CD8-positive, alpha-beta memory T cell (primary cell): ENCODE results near the gene CCBE1. TPM values are rescaled to one million over a fixed set of nuclear protein-coding genes. Genes with fewer than 3 reads are reported as not detected.

Experiments
- CTCF ChIA-PET: fragments of 350-600 bp; sonication (Branson Sonifier 250); formaldehyde crosslinking; loops from one replicate; lab custom pipeline; 2021; ENCODE audit warnings: antibody characterized with exemption; lab: Charles Lee
- POLR2A ChIA-PET: fragments of 350-600 bp; sonication (Branson Sonifier 250); formaldehyde crosslinking; loops from one replicate; lab custom pipeline; 2021; ENCODE audit warnings: antibody characterized with exemption; lab: Charles Lee
- DNase-seq, 5 donors: peaks; one replicate each; pipeline versions ENCODE4 v3.0.0 to v3.0.0-alpha.2; 2020 to 2022; ENCODE audit warnings: mixed read lengths in 1 of 5
- H3K27ac ChIP-seq: one replicate; pipeline ENCODE4 v1.7.0; 2013; ENCODE audit warnings: low read depth, mild to moderate bottlenecking, low read length, moderate library complexity
- H3K27me3 ChIP-seq: 2 replicates; pipeline ENCODE4 v1.7.0; 2013; ENCODE audit warnings: low read length, mild to moderate bottlenecking; ENCODE audit not compliant: insufficient read depth, poor library complexity, severe bottlenecking
- H3K36me3 ChIP-seq: 2 replicates; pipeline ENCODE4 v1.7.0; 2013; ENCODE audit warnings: mild to moderate bottlenecking, low read length, moderate library complexity; ENCODE audit not compliant: insufficient read depth
- H3K4me1 ChIP-seq: 2 replicates; pipeline ENCODE4 v1.7.0; 2013; ENCODE audit warnings: mild to moderate bottlenecking, low read length, moderate library complexity; ENCODE audit not compliant: insufficient read depth
- H3K4me3 ChIP-seq: 2 replicates; pipeline ENCODE4 v1.7.0; 2013; ENCODE audit warnings: mild to moderate bottlenecking, low read length
- H3K9me3 ChIP-seq: 2 replicates; pipeline ENCODE4 v1.7.0; 2013; ENCODE audit warnings: mild to moderate bottlenecking, low read length
- H3K27ac Mint-ChIP-seq, 8 donors: one replicate each; pipeline ENCODE4 v1.8.0; 2020 to 2021; ENCODE audit warnings: mixed read lengths in 8 of 8, mild to moderate bottlenecking in 6 of 8, inconsistent platforms in 3 of 8, moderate library complexity in 3 of 8
- H3K27me3 Mint-ChIP-seq, 2 donors: one replicate each; pipeline ENCODE4 v1.8.0; 2020 to 2021; ENCODE audit warnings: mixed read lengths in 2 of 2, mild to moderate bottlenecking in 1 of 2, moderate library complexity in 1 of 2
- H3K36me3 Mint-ChIP-seq, 3 donors: one replicate each; pipeline ENCODE4 v1.8.0; 2020 to 2021; ENCODE audit warnings: mixed read lengths in 3 of 3, inconsistent platforms in 1 of 3, mild to moderate bottlenecking in 1 of 3
- H3K4me1 Mint-ChIP-seq, 3 donors: one replicate each; pipeline ENCODE4 v1.8.0; 2020 to 2021; ENCODE audit warnings: mixed read lengths in 3 of 3, inconsistent platforms in 1 of 3, mild to moderate bottlenecking in 1 of 3
- H3K4me3 Mint-ChIP-seq, 7 donors: one replicate each; pipeline ENCODE4 v1.8.0; 2020 to 2021; ENCODE audit warnings: mixed read lengths in 7 of 7, mild to moderate bottlenecking in 6 of 7, moderate library complexity in 4 of 7, inconsistent platforms in 2 of 7
- H3K9me3 Mint-ChIP-seq, 5 donors: one replicate each; pipeline ENCODE4 v1.8.0; 2020 to 2022; ENCODE audit warnings: mixed read lengths in 5 of 5, mild to moderate bottlenecking in 3 of 5, moderate library complexity in 2 of 5, inconsistent platforms in 1 of 5
- polyA plus RNA-seq: library from polyadenylated mRNA; unstranded; fragments of 300-500 nt; fragmentation: Illumina TruSeq; gene quantifications from one replicate; pipeline ENCODE4 v1.2.3, GENCODE V29; 2021
- total RNA-seq, 2 experiments: library from RNA; stranded (reverse); gene quantifications; one replicate each; pipeline ENCODE4 v1.2.3, GENCODE V29; 2021

Gene CCBE1
- total and polyA plus RNA-seq, 3 experiments from 2014 or later, result not detected

DNA sequence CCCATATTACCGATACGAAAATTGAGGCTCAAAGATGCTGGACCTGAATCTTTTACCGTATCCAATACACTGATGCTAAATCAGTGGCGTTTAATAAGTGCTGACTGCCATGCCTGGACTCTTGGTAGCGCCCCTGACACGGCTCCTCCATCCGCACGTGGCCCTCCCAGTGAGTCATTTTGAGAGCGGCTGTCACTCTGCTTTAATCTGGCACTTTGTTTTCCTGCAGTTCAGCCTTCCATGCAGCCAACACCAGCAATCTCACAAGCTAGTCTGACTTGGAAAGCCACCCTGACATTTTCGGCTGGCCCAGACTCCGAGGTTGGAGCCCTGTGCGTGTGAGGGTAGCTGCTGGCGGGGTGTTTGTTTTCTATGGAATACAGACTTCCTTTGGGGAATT lies 183.0 kb downstream of the CCBE1 start:
- Histone ChIP-seq H3K27me3 (no peaks in the 10 kb centered on the region), H3K27ac (no peak overlapping the region), H3K4me1 (no peaks in the 10 kb centered on the region), H3K9me3 (no peaks in the 10 kb centered on the region), H3K36me3 (no peaks in the 10 kb centered on the region), H3K4me3 (no peak overlapping the region)
- no peaks in the 10 kb centered on the region for H3K4me1 Mint-ChIP-seq
- peaks cover 0 to 4% (median 2%) of the 10 kb centered on the region in 5 donors for H3K9me3 Mint-ChIP-seq
- H3K27me3 Mint-ChIP-seq, result peaks cover 12 to 20% of the 10 kb centered on the region in 2 donors
- ChIA-PET POLR2A (no interaction called here), CTCF (no interaction called here)
- H3K36me3 Mint-ChIP-seq, result peaks cover 0 to 1% (median 0%) of the 10 kb centered on the region in 3 donors
- no peak for DNase-seq
- H3K4me3 Mint-ChIP-seq, result no peak overlapping the region
- H3K27ac Mint-ChIP-seq, result no peak overlapping the region

DNA sequence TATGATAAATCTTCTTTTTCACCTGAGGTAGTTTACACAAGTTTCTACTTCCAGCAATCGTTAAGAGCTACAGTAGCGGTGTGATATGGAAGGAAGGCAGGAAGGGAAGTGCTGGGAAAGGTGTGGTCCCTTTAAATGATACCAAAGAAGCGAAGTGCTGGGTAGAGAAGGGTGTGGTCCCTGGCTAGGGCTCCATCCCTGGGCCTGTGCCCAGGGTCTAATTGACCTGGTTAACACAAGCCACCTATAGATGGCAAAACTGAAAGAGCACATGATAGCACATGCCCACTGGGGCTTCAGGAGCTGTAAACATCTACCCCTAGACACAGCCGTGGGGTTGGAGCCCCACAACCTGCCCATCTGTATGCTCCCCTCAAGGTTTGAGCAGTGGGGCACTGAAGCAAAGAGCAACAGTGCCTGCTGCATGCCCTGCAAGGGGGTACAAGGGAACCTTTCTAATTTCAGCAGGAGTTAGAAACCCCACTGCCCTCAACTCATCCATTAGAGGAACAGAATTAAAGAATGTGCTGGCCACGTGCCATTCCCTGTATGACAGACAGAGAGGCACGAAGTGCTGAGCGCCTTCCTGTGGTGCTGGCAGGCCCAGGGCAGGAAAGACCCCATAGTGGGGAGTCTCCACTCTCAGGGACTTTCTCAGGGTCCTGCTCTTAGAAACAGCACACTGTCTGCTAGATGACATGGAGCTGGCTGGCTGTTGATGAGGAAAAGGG lies 185.0 kb downstream of the CCBE1 start:
- no peaks in the 10 kb centered on the region for H3K36me3 ChIP-seq
- Mint-ChIP-seq H3K4me1 (no peaks in the 10 kb centered on the region), H3K27ac (no peak overlapping the region), H3K36me3 (peaks cover 0 to 1% (median 0%) of the 10 kb centered on the region in 3 donors), H3K9me3 (peaks cover 0 to 3% (median 2%) of the 10 kb centered on the region in 5 donors), H3K4me3 (no peak overlapping the region), H3K27me3 (peaks cover 12 to 20% of the 10 kb centered on the region in 2 donors)
- no peak overlapping the region for H3K27ac ChIP-seq
- H3K9me3 ChIP-seq, result no peaks in the 10 kb centered on the region
- H3K4me1 ChIP-seq, result no peaks in the 10 kb centered on the region
- POLR2A ChIA-PET, result no interaction called here
- no peaks in the 10 kb centered on the region for H3K27me3 ChIP-seq
- no peak for DNase-seq
- no peak overlapping the region for H3K4me3 ChIP-seq
- CTCF ChIA-PET, result no interaction called here

DNA sequence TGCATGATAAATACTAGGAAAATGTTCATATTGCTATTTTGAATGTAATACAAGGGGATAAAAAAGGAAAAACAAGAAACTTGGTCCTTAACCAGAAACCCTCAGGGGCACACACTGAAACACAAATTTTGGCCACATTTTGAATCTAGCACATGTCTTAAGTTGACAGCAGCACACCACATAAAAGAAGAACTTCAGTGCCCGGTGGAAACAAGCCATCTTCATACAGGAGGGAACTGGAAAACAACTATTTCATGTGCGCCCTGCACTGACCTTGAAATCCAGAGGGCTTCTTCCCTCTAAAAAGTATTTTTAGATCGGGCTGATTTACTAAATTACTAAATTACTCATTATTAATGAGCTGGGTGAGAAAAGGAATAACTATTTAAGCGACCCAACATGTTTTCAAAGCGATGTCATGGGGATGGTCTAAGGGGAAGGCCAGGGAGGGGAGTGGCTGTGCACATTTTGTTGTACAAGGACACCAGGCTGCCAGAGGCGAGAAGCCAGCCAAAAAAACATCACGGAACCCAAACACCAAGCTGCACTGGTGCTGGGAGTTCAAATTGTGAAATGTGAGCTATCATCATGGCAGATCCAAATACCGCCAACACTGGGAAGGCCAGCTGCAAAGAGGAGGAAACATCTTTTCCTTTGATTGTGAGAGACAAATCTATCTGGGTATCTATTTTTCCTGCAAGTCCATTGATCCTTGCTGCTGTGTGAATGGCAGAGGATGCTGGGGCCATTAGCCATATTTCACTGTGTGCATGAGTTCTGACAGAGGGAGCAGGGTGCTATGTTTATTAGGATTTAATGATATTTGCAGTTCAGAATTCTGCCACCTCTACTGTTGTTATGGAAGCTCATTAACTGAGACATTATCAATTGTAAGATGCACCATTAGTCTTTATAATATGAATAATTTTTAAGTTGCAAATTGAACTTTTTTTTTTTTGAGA lies 187.5 kb downstream of the CCBE1 start:
- ChIA-PET CTCF (no interaction called here), POLR2A (no interaction called here)
- Histone ChIP-seq H3K4me1 (no peaks in the 10 kb centered on the region), H3K4me3 (no peak overlapping the region), H3K36me3 (no peaks in the 10 kb centered on the region), H3K27me3 (no peaks in the 10 kb centered on the region), H3K27ac (no peak overlapping the region), H3K9me3 (no peaks in the 10 kb centered on the region)
- Mint-ChIP-seq H3K9me3 (peaks cover 0 to 6% (median 2%) of the 10 kb centered on the region in 5 donors), H3K27me3 (peaks cover 9 to 20% of the 10 kb centered on the region in 2 donors), H3K36me3 (peaks cover 0 to 1% (median 0%) of the 10 kb centered on the region in 3 donors), H3K27ac (no peak overlapping the region), H3K4me1 (no peaks in the 10 kb centered on the region), H3K4me3 (no peak overlapping the region)
- no peak for DNase-seq

DNA sequence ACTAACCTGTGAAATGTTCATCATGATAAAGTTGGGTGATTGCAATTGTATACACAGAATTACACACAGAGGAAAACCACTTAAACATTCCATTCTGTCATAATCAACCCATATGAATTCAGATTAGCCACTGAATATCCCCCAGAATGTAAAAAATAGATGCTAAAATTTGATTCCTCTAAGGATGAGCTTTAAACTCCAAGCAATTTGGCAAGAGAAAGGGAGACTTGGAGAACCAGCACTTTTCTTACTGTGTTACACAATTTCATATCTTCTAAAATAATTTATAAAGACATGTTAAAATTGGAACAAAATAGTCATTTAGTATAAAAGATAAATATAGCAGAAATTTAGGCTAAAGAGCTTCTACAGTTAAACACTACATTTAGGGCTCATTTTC lies 191.9 kb downstream of the CCBE1 start:
- Histone ChIP-seq H3K9me3 (no peaks in the 10 kb centered on the region), H3K27me3 (no peaks in the 10 kb centered on the region), H3K36me3 (no peaks in the 10 kb centered on the region), H3K4me3 (no peak overlapping the region), H3K27ac (no peak overlapping the region), H3K4me1 (no peaks in the 10 kb centered on the region)
- POLR2A ChIA-PET, result no interaction called here
- no peak overlapping the region for H3K27ac Mint-ChIP-seq
- H3K4me3 Mint-ChIP-seq, result no peak overlapping the region
- peaks cover 0 to 3% (median 0%) of the 10 kb centered on the region in 5 donors for H3K9me3 Mint-ChIP-seq
- peaks cover 8 to 15% of the 10 kb centered on the region in 2 donors for H3K27me3 Mint-ChIP-seq
- CTCF ChIA-PET, result no interaction called here
- no peak for DNase-seq
- H3K36me3 Mint-ChIP-seq, result no peaks in the 10 kb centered on the region
- H3K4me1 Mint-ChIP-seq, result no peaks in the 10 kb centered on the region

DNA sequence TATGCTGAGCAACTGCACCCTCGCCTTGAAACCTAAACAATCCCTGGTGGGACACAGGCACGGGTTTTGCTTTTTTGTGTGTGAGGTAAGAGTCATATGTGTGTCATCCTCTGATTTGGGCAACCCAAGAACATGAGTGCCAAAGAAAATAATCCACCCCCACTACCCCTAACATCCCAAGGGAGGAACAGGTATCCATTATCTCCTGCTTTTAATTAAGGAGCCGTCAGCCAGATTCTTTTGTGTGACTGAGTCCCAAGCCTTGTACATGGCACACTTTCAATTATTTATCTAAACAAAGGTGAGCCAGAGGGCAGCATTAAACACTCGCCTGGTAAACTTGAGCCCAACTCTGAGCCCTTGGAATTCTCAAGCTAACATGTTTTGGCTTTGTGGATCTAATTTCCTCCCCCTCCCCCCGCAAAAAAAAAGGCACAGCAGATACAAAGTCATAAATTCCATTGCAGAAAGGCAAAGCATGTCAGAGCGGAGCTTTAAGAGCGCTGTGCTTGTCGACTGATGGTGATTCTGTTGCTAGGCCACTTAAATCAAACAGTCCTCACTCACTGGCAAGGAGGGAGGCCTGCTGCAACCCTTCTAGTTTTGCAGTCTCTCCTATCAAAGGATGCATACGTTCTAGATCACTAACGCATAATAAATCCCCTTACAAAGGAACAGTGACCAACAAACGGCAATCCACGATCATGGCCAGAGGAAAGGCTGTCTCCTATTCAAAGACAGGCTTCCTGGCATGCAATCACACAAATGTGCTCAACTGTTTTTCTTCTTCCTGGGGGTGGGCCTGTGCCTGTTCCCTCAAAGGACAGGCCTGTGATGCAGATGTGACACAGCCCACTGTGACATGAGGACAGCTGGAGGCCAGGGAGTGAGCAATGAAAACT lies 194.7 kb downstream of the CCBE1 start:
- ChIA-PET POLR2A (no interaction called here), CTCF (no interaction called here)
- no peak for DNase-seq
- Mint-ChIP-seq H3K36me3 (no peaks in the 10 kb centered on the region), H3K27me3 (peaks cover 4 to 11% of the 10 kb centered on the region in 2 donors), H3K9me3 (peaks cover 0 to 7% (median 0%) of the 10 kb centered on the region in 5 donors), H3K27ac (no peak overlapping the region), H3K4me1 (no peaks in the 10 kb centered on the region), H3K4me3 (no peak overlapping the region)
- Histone ChIP-seq H3K36me3 (no peaks in the 10 kb centered on the region), H3K27me3 (no peaks in the 10 kb centered on the region), H3K4me1 (no peaks in the 10 kb centered on the region), H3K9me3 (no peaks in the 10 kb centered on the region), H3K4me3 (no peak overlapping the region), H3K27ac (no peak overlapping the region)

DNA sequence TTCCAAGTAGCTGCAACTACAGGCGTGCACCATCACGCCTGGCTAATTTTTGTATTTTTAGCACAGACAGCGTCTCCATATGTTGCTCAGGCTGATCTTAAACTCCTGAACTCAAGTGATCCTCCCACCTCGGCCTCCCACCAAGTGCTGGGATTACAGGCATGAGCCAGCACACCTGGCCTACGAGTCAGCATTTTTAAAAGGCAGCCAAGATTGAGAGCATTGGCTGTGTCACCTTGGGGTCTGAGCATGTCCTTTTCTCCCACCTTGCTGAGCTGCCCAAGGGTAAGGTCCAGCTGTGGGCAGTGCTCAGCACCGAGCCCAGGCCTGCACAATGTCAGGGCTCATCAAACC lies 195.3 kb downstream of the CCBE1 start:
- Histone ChIP-seq H3K9me3 (no peaks in the 10 kb centered on the region), H3K27me3 (no peaks in the 10 kb centered on the region), H3K36me3 (no peaks in the 10 kb centered on the region), H3K4me3 (no peak overlapping the region), H3K4me1 (no peaks in the 10 kb centered on the region), H3K27ac (no peak overlapping the region)
- Mint-ChIP-seq H3K27me3 (peaks cover 4 to 15% of the 10 kb centered on the region in 2 donors), H3K9me3 (peaks cover 0 to 7% (median 0%) of the 10 kb centered on the region in 5 donors), H3K4me3 (no peak overlapping the region), H3K27ac (no peak overlapping the region), H3K36me3 (no peaks in the 10 kb centered on the region), H3K4me1 (no peaks in the 10 kb centered on the region)
- ChIA-PET POLR2A (no interaction called here), CTCF (no interaction called here)
- no peak for DNase-seq

DNA sequence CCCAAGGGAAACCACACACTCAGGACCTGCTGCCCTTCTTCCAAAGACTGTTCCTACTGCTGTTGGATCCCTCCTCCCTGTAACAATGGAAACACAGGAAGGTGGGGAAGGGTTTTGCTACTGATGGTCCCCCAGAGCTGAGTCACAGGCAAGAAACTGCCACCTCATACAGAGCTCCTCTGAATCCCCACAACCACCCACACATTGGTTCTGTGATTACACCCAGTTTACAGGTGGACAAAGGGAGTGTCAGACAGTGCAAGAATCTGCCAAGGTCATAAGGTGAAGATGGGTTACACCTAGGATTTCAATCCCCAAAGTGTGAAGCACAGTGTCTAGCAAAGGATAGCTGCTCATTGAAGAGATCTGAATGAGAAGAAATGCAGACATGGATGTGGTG lies 196.5 kb downstream of the CCBE1 start:
- peaks cover 0 to 7% (median 0%) of the 10 kb centered on the region in 5 donors for H3K9me3 Mint-ChIP-seq
- ChIA-PET POLR2A (no interaction called here), CTCF (no interaction called here)
- no peaks in the 10 kb centered on the region for H3K36me3 Mint-ChIP-seq
- H3K27ac Mint-ChIP-seq, result no peak overlapping the region
- H3K4me3 ChIP-seq, result no peak overlapping the region
- H3K36me3 ChIP-seq, result no peaks in the 10 kb centered on the region
- peaks cover 4 to 15% of the 10 kb centered on the region in 2 donors for H3K27me3 Mint-ChIP-seq
- no peak overlapping the region for H3K27ac ChIP-seq
- H3K9me3 ChIP-seq, result no peaks in the 10 kb centered on the region
- no peaks in the 10 kb centered on the region for H3K27me3 ChIP-seq
- H3K4me3 Mint-ChIP-seq, result no peak overlapping the region
- H3K4me1 ChIP-seq, result no peaks in the 10 kb centered on the region
- H3K4me1 Mint-ChIP-seq, result no peaks in the 10 kb centered on the region
- no peak for DNase-seq
